ENCODE results near the gene TSN.

GRCh38 chr2:121764681-121765228 is 9.3 kb downstream of the TSN start:
- no peak for TF ChIP-seq CTCF (IDR thresholded peaks at IDR 0.05 in 4 of 5, conservative IDR thresholded peaks at IDR 0.05 in 1 of 5)
- TF ChIP-seq POLR2A (IDR thresholded peaks at IDR 0.05), result no peak

All from gastrocnemius medialis (tissue), 4 donors.